ENCODE measurements around the gene CHPF2. TPM values are rescaled to one million over a fixed set of nuclear protein-coding genes. Genes with fewer than 3 reads are reported as not detected.

Gene CHPF2
- total RNA-seq, 2 donors from 2014 or later = 36.2 to 42.7 TPM

DNA sequence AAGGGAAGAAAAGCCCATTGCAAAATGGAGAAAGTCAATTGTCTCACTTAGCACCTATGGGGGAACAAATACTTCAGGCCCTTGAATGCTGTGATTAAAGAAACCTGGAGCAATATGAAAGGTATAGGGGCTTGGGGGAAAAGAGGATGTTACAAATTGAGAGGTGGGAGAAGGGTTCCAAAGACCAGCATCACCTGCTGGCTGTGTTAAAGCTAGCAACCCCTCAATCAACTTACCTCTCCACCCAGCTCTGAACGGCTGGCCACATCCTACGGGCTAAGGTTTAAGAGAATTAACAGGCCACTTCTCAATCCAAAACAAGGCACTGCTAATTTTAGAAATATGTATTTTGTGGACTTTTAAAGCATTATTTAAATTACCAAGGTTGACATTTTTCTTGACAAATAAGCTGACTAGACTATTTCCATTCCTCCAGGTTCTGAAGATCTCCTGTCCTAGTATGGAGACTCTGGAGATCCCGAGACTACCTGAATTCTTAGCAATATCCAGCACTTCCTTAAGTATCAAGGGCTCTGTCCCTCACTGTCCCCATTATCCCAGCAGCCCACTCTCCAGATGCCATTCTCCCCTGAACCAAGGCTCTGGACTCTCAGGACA lies 21.0 kb upstream of the CHPF2 start:
- Histone ChIP-seq H3K4me1 (no peaks in the 10 kb centered on the region), H3K9me3 (no peaks in the 10 kb centered on the region), H3K27me3 (no peaks in the 10 kb centered on the region), H3K9ac (ENCODE audit: low read depth in 2 of 2, low read length in 2 of 2) (no peak overlapping the region), H3K27ac (no peak overlapping the region), H3K4me3 (no peak overlapping the region), H3K36me3 (peaks cover 9% of the 10 kb centered on the region)
- intact Hi-C loops (cut with DNase I) = no loop called here
- TF ChIP-seq CTCF (IDR thresholded peaks at IDR 0.05) = no peak
- DNase-seq = no peak

DNA sequence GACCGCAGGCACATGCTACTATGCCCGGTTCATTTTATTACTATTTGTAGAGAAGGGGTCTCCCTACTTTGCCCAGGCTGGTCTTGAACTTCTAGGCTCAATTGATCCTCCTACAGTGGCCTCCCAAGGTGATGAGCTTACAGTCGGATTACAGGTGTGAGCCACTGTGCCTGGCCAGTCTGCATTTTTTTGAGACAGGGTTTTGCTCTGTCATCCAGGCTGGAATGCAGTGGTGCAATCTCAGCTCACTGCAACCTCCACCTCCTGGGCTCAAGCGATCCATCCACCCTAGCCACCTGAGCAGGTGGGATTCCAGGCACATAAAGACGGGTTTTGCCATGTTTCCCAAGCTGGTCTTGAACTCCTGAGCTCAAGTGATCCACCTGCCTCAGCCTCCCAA lies 19.7 kb upstream of the CHPF2 start:
- Histone ChIP-seq H3K27ac (no peak overlapping the region), H3K36me3 (peaks cover 14% of the 10 kb centered on the region), H3K4me1 (no peaks in the 10 kb centered on the region), H3K9me3 (no peaks in the 10 kb centered on the region), H3K9ac (ENCODE audit: low read depth in 2 of 2, low read length in 2 of 2) (no peak overlapping the region), H3K4me3 (no peak overlapping the region), H3K27me3 (no peaks in the 10 kb centered on the region)
- no peak for TF ChIP-seq CTCF (IDR thresholded peaks at IDR 0.05)
- no peak for DNase-seq
- intact Hi-C loops (cut with DNase I) = no loop called here

GRCh38 chr7:151213826-151214225 lies 18.5 kb upstream of the CHPF2 start:
- no peak for TF ChIP-seq CTCF (IDR thresholded peaks at IDR 0.05)
- intact Hi-C loops (cut with DNase I) = no loop called here
- no peak overlapping the region for H3K27ac ChIP-seq
- H3K36me3 ChIP-seq = peaks cover 14% of the 10 kb centered on the region
- no peak overlapping the region for H3K9ac ChIP-seq (ENCODE audit: low read depth in 2 of 2, low read length in 2 of 2)
- H3K4me1 ChIP-seq = no peaks in the 10 kb centered on the region
- no peaks in the 10 kb centered on the region for H3K9me3 ChIP-seq
- H3K4me3 ChIP-seq = no peak overlapping the region
- H3K27me3 ChIP-seq = no peaks in the 10 kb centered on the region
- DNase-seq = no peak

- H3K27ac ChIP-seq = no peak overlapping the region
- TF ChIP-seq CTCF (IDR thresholded peaks at IDR 0.05) = no peak
- DNase-seq = peak; percentile 44
Measured at GRCh38 chr7:151215396-151215795, 16.9 kb upstream of the CHPF2 start.

DNA sequence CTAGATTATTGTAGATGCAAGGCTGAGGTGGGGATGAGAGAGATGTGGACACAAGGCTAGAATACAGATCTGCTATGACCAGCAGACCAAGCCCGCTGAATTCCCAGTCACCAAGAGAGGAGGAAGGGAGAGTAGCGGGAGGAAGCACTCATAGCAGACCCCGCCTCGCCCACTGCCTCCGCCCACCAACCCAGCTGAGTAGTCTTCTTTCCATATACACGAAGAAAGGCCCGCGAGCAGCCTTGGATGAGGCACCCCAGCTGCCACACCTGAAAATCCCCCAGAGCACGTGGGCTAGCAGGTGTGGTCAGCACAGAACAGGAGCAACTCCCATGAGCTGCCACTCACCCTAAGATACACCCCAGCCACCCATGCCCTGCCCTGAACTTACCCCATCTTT lies 14.1 kb upstream of the CHPF2 start:
- Histone ChIP-seq H3K4me1 (no peaks in the 10 kb centered on the region), H3K27me3 (no peaks in the 10 kb centered on the region), H3K4me3 (no peak overlapping the region), H3K9me3 (no peaks in the 10 kb centered on the region), H3K9ac (ENCODE audit: low read depth in 2 of 2, low read length in 2 of 2) (no peak overlapping the region), H3K27ac (no peak overlapping the region), H3K36me3 (peaks cover 14% of the 10 kb centered on the region)
- DNase-seq = no peak
- intact Hi-C loops (cut with DNase I) = no loop called here
- no peak for TF ChIP-seq CTCF (IDR thresholded peaks at IDR 0.05)

More at GRCh38 chr7:151215396-151215795, 16.9 kb upstream of the CHPF2 start:
- Histone ChIP-seq H3K36me3 (peaks cover 14% of the 10 kb centered on the region), H3K27me3 (no peaks in the 10 kb centered on the region), H3K9ac (ENCODE audit: low read depth in 2 of 2, low read length in 2 of 2) (no peak overlapping the region), H3K4me3 (no peak overlapping the region), H3K9me3 (no peaks in the 10 kb centered on the region), H3K4me1 (no peaks in the 10 kb centered on the region)
- intact Hi-C loops (cut with DNase I) = no loop called here

Data from colonic mucosa (tissue), 4 donors.